Keratinocyte (primary cell): Measurements from ENCODE around the gene PPP1R3A.

Source experiments
- CTCF ChIP-seq, 3 experiments: IDR thresholded peaks in 1 of 3; conservative IDR thresholded peaks in 1 of 3; optimal IDR thresholded peaks in 1 of 3; 2 replicates in 2 of 3; 3 replicates in 1 of 3; pipeline versions ENCODE3 to v1.5.1; 2011; ENCODE audit warnings: low read length in 3 of 3, mild to moderate bottlenecking in 3 of 3, moderate library complexity in 2 of 3, control low read depth in 1 of 3, inconsistent platforms in 1 of 3; ENCODE audit not compliant: insufficient read depth in 2 of 3; ENCODE audit errors: extremely low read depth in 1 of 3
- EZH2 ChIP-seq: IDR thresholded peaks from one replicate; pipeline ENCODE4 v1.6.1; 2012; ENCODE audit warnings: inconsistent platforms, mild to moderate bottlenecking, low read length, moderate library complexity

GRCh38 chr7:113904521-113904920 lies 14.3 kb downstream of the PPP1R3A start:
- TF ChIP-seq CTCF (optimal IDR thresholded peaks at IDR 0.05 in 1 of 3, IDR thresholded peaks at IDR 0.05 in 1 of 3, conservative IDR thresholded peaks at IDR 0.05 in 1 of 3; ENCODE audit: extremely low read depth in 1 of 3, insufficient read depth in 2 of 3, low read length in 3 of 3) (no peak), EZH2 (no peak)
